Measurements from ENCODE around the gene CUL1.
"Not testable (repeated sequence)": the region's sequence is repeated elsewhere in the genome, so short reads cannot be mapped to it uniquely, and the experiment has no call there.

The CUL1 gene

DNA sequence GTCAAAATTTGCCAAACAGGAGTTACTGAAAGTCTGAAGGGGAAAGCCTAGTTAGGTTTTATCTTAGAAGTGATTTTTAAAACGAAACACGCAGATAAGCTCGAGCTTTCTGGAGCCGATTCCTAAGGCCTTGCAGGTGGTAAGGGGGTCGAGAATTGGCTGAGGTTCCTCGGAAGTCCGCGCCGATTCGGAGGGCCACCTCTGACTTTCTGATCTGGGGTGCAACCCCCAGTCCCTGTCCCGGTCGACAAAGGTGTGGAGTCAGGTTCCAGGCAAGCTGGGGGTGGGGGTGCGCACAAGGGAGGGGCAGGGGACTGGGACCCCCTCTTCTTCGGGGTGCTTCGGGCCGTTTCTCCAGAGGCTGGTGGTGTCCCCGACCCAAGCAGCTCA, 701 bp upstream of the CUL1 start:
- DNase-seq: no peak

GRCh38 chr7:148699024-148699781, 500 bp downstream of the CUL1 start:
- peak; percentile 31 for DNase-seq

DNA sequence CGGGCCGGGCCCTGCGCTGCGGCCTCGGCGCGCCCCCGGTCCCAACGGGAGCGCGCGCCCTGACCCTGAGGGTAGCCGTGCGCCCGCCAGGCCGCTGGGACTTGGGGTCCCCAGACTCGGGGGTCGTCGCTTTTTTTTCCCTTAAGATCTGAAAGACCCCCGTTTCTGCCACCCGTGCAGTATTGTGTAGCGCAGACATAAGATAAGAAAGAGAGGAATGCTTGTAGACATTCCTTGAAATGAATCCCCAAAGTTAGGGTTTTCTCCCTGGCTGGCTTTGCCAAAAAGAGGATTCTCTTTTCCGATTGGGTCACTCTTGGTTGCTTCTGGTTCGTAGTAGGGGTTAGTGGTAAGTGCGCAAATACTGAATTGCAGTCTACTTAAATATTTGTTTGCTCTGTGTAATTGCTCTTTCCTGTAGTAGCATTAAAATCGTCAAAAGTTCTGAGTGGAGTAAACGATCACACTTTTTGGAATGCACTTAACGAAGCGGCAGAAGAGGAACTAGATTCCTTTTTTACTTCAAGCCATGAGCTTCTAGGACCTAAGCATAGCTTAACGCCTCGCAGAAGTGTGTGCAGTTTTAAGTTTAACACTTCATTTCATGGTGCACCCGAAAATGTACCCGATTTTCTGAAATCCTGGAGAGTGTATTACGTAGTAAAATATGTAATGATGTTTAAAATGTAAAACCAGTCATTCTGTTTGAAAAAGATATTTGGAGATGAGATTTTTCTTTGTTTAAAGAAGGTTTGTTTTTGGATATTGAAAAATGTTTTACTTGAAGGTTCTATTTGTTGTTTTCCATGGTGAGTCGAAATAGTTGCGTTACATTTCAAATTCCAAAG, 1.3 kb downstream of the CUL1 start:
- peak; percentile 50 for DNase-seq

- peak; percentile 53 for DNase-seq
These were observed 2.0 kb downstream of the CUL1 start for GRCh38 chr7:148700661-148701064.

DNA sequence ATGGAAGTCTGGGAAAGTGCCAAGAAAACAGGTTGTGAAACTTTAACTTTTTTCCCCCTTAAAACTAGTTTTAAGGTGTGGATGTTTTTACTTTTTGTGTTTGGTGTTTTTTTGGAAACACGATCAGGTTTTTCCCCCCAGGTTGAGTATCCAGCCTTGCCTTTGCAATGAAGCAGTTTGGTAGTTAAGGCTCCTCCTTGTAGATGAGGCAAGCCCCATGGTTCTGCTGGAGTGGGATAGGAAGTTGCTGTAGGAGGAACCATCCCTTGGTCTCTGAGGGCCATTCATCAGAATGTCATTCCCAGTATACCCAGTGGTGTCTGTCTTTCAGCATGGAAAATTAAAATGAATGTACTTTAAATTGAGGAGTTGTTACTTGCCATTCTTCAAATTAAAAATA, 2.7 kb downstream of the CUL1 start:
- DNase-seq: no peak

- no peak for DNase-seq
These were observed 4.4 kb downstream of the CUL1 start for GRCh38 chr7:148702876-148703670.

DNA sequence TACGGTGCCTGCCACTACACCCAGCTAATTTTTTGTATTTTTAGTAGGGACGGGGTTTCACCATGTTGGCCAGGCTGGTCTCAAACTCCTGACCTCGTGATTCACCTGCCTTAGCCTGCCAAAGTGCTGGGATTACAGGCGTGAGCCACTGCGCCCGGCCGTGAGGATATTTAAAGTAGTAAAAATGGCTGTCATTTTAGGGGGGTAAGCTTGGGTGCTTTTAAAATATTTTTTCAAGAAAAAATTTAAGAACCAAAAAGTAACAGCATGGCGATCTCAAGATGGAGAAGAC, 4.9 kb downstream of the CUL1 start:
- DNase-seq: not testable (repeated sequence)

DNA sequence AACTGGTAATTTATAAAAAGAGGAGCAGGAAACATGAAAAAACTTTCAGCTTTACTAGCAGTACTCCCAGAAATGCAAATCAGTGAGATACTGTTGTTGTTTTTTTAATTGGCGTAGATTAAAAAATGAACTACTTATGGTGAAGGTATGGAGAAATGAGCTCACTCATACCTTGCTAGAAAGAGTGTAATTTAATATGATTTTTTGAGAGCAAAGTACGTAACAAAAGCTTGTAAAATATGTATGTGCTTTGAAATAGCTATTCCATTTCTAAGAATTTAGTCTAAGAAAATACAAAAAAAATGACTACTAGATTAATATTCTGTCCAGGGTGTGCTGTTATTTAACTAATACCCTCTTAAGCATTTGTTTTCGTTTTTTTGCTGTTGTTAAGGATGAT, 5.5 kb downstream of the CUL1 start:
- no peak for DNase-seq

DNA sequence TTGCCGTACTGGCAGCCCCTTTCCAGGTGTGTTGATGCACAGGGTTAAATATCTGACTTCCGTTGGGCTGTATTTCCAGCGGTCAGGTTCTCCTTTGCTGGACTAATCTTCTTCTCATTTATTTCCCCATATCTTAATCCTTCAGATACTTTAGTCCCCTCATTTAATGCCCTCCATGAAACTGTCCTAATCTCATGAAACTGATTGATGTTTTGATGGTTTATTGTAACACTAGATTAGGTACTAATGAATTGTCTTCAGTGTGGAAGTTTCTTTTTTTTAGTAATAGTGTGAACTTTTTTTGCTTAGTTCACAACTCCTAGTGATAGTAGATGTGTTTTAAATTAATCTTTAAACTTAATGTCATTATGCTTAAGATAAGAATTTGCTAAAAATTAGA, 6.3 kb downstream of the CUL1 start:
- DNase-seq: no peak

GRCh38 chr7:148706368-148706767, 7.7 kb downstream of the CUL1 start:
- no peak for DNase-seq

DNA sequence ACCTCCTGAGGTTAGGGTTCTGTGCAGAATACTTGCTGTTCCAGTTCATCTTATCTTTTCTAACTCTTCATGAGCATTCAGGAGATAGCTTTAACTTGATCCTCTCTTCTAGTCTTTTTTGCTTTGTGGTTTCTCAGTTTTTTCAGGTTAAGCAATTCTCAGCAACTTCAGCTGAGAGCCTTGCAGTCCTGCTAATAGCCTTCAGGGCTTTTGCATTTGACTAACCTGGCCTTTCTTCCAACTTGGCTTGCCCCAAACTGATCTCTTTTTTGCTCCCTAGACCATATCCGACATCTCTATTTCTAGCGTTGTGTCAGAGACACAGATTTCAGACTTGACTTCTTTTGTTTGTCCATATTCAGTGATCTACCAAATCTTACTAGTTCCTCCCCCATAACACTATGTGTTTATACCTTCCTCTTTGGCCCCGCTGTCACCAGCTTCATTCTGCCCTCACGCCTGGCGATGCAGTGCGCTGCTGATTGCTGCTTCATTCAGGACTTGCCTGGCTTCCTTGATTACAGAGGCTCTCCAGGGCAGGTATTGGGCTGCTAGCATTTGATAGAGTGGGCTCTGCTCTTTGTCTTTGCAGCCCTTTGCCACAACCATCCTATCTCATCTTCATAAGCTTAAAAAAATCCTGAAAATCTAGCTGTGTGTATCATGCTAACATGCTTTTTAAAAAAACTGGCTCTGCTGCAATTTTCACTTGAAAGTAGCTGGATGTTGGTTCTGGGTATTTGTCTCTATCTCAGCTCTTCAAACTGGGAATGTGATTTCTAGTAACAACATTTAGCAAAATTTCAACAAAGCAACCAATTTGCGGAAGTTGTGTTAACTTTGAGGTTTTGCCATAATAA, 9.6 kb downstream of the CUL1 start:
- DNase-seq: no peak

- no peak for DNase-seq
These were observed 10.3 kb downstream of the CUL1 start for GRCh38 chr7:148709014-148709413.

GRCh38 chr7:148710426-148710825, 11.7 kb downstream of the CUL1 start:
- DNase-seq: not testable (repeated sequence)

- DNase-seq: no peak
These were observed 12.7 kb downstream of the CUL1 start for GRCh38 chr7:148711191-148712102.

DNA sequence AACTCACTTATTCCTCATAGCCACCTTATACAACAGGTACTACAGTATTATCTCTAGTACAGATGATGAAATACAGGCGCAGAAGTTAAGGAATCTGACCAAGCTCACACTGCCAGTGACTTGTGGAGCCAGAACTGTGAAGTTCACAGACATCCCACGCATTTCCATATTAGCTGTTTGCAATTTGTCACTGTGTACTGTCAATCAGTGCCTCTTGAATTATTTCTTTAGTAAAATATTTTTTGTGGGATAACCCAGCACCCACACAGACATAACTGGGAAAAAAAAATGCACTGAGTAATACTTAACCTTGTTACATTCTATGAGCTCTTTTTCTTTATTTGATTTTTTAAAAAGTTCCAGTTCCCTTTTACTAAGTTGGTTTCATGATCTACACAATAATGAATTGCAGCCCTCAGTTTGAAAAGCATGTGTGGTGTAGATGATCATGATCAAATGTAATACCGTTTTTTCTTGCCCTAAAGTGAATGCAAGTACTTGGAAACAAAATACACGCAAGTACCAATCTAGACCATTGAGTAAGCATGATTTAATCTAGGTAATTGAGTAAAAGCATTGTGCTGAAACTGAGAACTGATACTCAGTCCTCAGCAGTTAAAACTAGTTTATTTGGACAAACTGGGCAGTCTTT, 14.1 kb downstream of the CUL1 start:
- DNase-seq: no peak

DNA sequence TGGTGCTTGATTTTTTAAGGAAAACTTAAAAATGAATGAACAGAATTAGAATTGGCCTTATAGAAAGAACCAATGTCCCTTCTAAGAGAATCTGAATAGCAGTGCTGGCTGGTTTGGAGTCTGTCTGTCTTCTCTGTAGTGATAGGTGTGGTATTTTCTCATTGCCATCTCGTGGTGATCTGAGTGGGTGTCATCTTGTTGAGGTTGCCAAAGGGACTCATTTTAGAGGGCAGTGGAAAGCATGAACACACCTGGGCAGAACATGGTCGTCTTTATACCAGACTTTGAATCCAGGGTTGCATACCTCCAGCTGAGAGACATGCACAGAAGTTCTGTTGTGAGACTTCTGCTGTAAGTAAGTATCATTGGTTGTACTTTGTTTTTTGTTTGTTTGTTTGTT, 15.8 kb downstream of the CUL1 start:
- no peak for DNase-seq

- DNase-seq: no peak
These were observed 16.3 kb downstream of the CUL1 start for GRCh38 chr7:148715027-148715426.

- no peak for DNase-seq
These were observed 18.6 kb downstream of the CUL1 start for GRCh38 chr7:148717266-148717793.

GRCh38 chr7:148718431-148718830, 19.7 kb downstream of the CUL1 start:
- no peak for DNase-seq

DNA sequence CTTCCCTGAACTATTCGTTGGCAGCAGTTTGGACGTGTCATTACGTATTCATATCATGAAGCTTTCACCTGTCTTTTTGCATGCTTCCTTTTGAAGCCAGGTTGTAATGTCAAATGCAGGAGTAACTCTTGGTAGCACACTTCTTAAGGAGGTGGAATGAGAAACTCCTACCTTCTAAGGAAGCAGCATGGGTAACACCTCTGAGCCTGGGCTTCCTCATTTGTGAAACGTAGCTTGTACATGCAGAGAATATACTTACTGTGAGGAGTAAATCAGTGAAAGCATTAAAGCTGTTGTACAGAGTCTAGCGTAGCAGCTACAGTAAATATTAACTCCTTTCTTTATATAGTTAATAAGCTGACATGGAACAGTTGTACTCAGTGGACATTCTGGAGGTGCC, 21.1 kb downstream of the CUL1 start:
- DNase-seq: no peak

GRCh38 chr7:148720472-148720871, 21.8 kb downstream of the CUL1 start:
- no peak for DNase-seq

Measured in fibroblast of upper back skin (primary cell).